Measurements from ENCODE around the gene HPX.

The HPX gene, protein sequence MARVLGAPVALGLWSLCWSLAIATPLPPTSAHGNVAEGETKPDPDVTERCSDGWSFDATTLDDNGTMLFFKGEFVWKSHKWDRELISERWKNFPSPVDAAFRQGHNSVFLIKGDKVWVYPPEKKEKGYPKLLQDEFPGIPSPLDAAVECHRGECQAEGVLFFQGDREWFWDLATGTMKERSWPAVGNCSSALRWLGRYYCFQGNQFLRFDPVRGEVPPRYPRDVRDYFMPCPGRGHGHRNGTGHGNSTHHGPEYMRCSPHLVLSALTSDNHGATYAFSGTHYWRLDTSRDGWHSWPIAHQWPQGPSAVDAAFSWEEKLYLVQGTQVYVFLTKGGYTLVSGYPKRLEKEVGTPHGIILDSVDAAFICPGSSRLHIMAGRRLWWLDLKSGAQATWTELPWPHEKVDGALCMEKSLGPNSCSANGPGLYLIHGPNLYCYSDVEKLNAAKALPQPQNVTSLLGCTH

DNA sequence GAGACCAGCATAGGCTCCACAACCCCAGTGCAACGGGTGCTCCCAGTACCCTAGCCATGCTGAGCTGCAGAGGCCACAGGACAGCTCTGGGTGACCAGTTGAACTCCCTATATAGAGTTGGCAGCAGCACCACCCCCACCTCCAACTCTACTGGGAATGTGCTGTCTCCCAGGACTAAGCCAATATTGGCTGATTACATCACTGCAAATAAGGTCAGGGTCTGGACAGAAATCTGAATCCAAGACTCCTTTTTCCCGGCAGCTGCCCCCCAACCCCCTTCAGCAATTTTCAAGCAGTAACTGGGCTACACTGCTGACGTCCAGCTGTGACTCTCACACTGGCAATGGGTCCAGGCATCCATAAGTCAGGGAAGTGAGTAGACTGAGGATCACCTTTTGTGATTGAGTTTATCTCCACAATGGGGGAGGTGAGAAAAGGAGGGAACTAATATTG lies at the start of gene HPX:
Gene HPX (minus strand): TSS at position 82 of the 453 bp plus-strand sequence. CDS start 24 bp downstream, at position 58.
- TF ChIP-seq, protein P1, sequence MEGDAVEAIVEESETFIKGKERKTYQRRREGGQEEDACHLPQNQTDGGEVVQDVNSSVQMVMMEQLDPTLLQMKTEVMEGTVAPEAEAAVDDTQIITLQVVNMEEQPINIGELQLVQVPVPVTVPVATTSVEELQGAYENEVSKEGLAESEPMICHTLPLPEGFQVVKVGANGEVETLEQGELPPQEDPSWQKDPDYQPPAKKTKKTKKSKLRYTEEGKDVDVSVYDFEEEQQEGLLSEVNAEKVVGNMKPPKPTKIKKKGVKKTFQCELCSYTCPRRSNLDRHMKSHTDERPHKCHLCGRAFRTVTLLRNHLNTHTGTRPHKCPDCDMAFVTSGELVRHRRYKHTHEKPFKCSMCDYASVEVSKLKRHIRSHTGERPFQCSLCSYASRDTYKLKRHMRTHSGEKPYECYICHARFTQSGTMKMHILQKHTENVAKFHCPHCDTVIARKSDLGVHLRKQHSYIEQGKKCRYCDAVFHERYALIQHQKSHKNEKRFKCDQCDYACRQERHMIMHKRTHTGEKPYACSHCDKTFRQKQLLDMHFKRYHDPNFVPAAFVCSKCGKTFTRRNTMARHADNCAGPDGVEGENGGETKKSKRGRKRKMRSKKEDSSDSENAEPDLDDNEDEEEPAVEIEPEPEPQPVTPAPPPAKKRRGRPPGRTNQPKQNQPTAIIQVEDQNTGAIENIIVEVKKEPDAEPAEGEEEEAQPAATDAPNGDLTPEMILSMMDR (IDR thresholded peaks at IDR 0.05; ENCODE audit: low read depth, low read length) = no peak
- no peak within 1 kb of the TSS for H3K4me3 ChIP-seq (ENCODE audit: low read depth, low read length)

DNA sequence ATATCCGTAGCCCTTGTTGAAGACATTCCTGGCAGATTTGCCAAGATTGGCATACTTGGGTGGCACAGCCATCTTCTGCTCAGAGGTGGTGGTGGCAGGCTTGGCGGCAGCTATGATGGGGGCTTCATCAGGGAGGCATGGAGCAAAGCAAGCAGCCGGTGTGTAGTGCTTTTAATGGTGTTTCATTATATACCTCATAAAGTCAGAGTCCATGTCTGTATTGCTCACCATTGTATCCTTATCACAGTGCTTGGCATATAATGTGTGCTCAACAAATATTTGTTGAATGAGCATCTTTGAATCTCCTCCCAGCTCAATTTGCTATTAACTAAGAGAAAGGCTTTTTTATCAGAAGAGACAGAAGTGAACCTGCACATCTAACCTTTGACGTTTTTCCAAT lies 48.5 kb upstream of the HPX start:
- H3K4me3 ChIP-seq (ENCODE audit: low read depth, low read length) = no peak overlapping the region
- TF ChIP-seq, protein P1 (IDR thresholded peaks at IDR 0.05; ENCODE audit: low read depth, low read length) = no peak

DNA sequence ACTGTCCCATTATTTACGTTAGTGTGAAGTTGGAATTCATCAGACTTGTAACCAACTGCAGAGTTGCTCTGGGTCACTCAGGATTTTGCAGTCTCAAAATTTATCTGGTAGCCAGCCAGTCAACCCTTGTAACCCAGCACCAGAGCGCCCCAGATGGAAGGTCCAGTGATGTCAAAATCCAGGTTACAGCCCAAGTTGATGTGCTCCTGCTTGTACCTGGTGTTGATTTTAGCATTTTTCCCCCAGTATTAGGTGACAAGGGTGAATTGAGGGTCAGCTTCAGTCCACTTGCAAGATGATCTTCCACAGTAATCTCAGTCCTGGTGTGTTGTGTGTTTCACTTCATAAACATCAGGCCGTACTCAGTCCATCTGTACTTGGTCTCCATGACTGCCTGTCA lies 48.0 kb upstream of the HPX start:
- TF ChIP-seq, protein P1 (IDR thresholded peaks at IDR 0.05; ENCODE audit: low read depth, low read length) = no peak
- H3K4me3 ChIP-seq (ENCODE audit: low read depth, low read length) = no peak overlapping the region

DNA sequence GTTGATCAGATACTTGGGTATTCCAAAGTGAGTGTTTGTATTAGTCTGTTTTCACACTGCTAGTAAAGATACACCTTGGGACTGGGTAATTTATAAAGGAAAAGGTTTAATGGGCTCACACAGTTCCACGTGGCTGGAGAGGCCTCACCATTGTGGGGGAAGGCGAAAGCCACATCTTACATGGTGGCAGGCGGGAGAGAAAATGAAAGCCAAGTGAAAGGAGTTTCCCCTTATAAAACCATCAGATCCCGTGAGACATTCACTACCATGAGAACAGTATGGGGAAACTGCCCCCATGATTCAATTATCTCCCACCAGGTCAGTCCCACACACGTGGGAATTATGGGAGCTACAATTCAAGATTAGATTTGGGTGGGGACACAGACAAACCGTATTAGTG lies 47.6 kb upstream of the HPX start:
- H3K4me3 ChIP-seq (ENCODE audit: low read depth, low read length) = no peak overlapping the region
- TF ChIP-seq, protein P1 (IDR thresholded peaks at IDR 0.05; ENCODE audit: low read depth, low read length) = no peak

DNA sequence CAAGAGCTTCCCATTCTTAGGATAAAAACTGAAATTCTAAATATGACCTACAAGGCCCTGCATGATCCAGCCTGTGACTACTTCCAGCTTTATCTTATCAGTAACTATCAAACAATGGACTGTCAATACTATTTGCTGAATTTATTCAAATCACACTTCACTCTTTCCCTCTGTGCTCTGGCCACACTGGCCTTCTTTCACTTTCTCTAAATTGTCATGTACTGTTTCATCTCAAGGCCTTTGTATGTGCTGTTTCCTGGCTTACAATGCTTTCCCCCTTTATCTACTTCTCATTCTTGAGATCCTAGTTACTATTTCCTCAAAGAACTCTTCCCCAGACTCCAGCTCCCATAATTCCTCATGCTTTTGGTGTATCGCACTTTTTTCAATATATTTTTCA lies 46.2 kb upstream of the HPX start:
- H3K4me3 ChIP-seq (ENCODE audit: low read depth, low read length) = no peak overlapping the region
- TF ChIP-seq, protein P1 (IDR thresholded peaks at IDR 0.05; ENCODE audit: low read depth, low read length) = no peak

DNA sequence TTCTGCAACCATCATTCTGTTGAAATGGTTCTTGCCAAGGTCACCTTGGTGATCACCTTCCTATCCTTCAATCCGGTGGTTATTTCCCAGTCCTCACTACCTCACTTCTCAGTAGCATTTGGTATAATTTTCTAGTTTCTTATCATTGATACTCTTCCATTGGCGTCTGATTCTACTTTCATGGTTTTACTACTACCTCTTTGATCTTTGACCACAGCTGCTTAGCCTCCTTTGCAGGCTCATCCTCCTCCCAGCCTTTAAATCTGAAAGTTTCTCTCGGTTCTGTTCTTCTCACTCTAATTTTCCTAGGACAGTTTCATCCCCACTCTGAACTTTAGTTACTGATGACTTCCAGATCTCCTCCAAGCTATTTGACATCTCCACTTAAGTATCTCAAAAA lies 45.5 kb upstream of the HPX start:
- H3K4me3 ChIP-seq (ENCODE audit: low read depth, low read length) = no peak overlapping the region
- TF ChIP-seq, protein P1 (IDR thresholded peaks at IDR 0.05; ENCODE audit: low read depth, low read length) = no peak

DNA sequence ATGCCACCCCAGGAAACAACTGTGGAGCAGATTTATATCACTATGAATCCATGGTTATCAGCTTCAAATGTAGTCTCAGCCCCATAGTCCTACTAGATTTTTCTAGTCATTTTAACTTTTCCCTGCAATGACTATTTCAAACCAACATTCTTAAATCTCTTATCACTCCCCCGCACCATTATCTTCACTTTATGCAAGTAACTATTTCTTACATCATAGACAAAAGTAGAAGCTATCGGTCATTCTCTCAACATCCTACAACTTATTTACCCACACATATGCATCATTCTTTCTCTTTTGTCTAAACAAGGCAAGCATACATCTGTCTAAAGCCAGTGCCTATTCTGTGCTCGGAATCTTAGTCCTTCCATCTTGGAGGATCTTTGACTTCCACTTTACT lies 44.9 kb upstream of the HPX start:
- H3K4me3 ChIP-seq (ENCODE audit: low read depth, low read length) = no peak overlapping the region
- TF ChIP-seq, protein P1 (IDR thresholded peaks at IDR 0.05; ENCODE audit: low read depth, low read length) = no peak

Measured in WI38 (cell line).